Measurements from ENCODE around the gene KDM1B.
A peak's percentile ranks its signal among the peaks of the same experiment; 100 is the strongest.
"Not testable (repeated sequence)": the region's sequence is repeated elsewhere in the genome, so short reads cannot be mapped to it uniquely, and the experiment has no call there.

Gene KDM1B

GRCh38 chr6:18186540-18187250, 31.5 kb downstream of the KDM1B start:
- H3K9me3 Mint-ChIP-seq: no peaks in the 10 kb centered on the region
- H3K4me3 Mint-ChIP-seq: no peak overlapping the region
- peaks cover 76% of the 10 kb centered on the region for H3K36me3 Mint-ChIP-seq (ENCODE audit: low read depth)
- intact Hi-C loops (cut with micrococcal nuclease): no loop called here
- H3K27me3 Mint-ChIP-seq: no peaks in the 10 kb centered on the region
- peaks cover 23% of the 10 kb centered on the region for H3K4me1 Mint-ChIP-seq (ENCODE audit: low read depth)
- H3K27ac Mint-ChIP-seq: peak overlapping the region; percentile 78

GRCh38 chr6:18187701-18188100, 32.5 kb downstream of the KDM1B start:
- Mint-ChIP-seq H3K4me1 (ENCODE audit: low read depth) (peaks cover 15% of the 10 kb centered on the region), H3K9me3 (no peaks in the 10 kb centered on the region), H3K36me3 (ENCODE audit: low read depth) (peaks cover 70% of the 10 kb centered on the region), H3K4me3 (no peak overlapping the region), H3K27ac (no peak overlapping the region), H3K27me3 (no peaks in the 10 kb centered on the region)
- intact Hi-C loops (cut with micrococcal nuclease): no loop called here

GRCh38 chr6:18189196-18189595, 34.0 kb downstream of the KDM1B start:
- intact Hi-C loops (cut with micrococcal nuclease): no loop called here
- no peak overlapping the region for H3K4me3 Mint-ChIP-seq
- peaks cover 15% of the 10 kb centered on the region for H3K4me1 Mint-ChIP-seq (ENCODE audit: low read depth)
- H3K9me3 Mint-ChIP-seq: no peaks in the 10 kb centered on the region
- H3K36me3 Mint-ChIP-seq (ENCODE audit: low read depth): peaks cover 71% of the 10 kb centered on the region
- no peak overlapping the region for H3K27ac Mint-ChIP-seq
- H3K27me3 Mint-ChIP-seq: no peaks in the 10 kb centered on the region

GRCh38 chr6:18192026-18192425, 36.8 kb downstream of the KDM1B start:
- Mint-ChIP-seq H3K9me3 (no peaks in the 10 kb centered on the region), H3K27me3 (no peaks in the 10 kb centered on the region), H3K4me3 (no peak overlapping the region), H3K36me3 (ENCODE audit: low read depth) (peaks cover 85% of the 10 kb centered on the region), H3K4me1 (ENCODE audit: low read depth) (peaks cover 4% of the 10 kb centered on the region), H3K27ac (no peak overlapping the region)
- intact Hi-C loops (cut with micrococcal nuclease): no loop called here

GRCh38 chr6:18203786-18204185, 48.6 kb downstream of the KDM1B start:
- H3K36me3 Mint-ChIP-seq (ENCODE audit: low read depth): peaks cover 93% of the 10 kb centered on the region
- intact Hi-C loops (cut with micrococcal nuclease): no loop called here
- H3K9me3 Mint-ChIP-seq: no peaks in the 10 kb centered on the region

GRCh38 chr6:18204691-18205090, 49.5 kb downstream of the KDM1B start:
- Mint-ChIP-seq H3K4me3 (no peak overlapping the region), H3K4me1 (ENCODE audit: low read depth) (no peaks in the 10 kb centered on the region), H3K9me3 (no peaks in the 10 kb centered on the region), H3K36me3 (ENCODE audit: low read depth) (peaks cover 96% of the 10 kb centered on the region), H3K27me3 (no peaks in the 10 kb centered on the region), H3K27ac (no peak overlapping the region)
- intact Hi-C loops (cut with micrococcal nuclease): no loop called here

More at GRCh38 chr6:18203786-18204185, 48.6 kb downstream of the KDM1B start:
- Mint-ChIP-seq H3K4me3 (no peak overlapping the region), H3K27me3 (no peaks in the 10 kb centered on the region), H3K4me1 (ENCODE audit: low read depth) (no peaks in the 10 kb centered on the region), H3K27ac (no peak overlapping the region)

- Mint-ChIP-seq H3K4me3 (no peak overlapping the region), H3K4me1 (ENCODE audit: low read depth) (no peaks in the 10 kb centered on the region), H3K27ac (peak overlapping the region; percentile 25), H3K27me3 (no peaks in the 10 kb centered on the region), H3K36me3 (ENCODE audit: low read depth) (peaks cover 97% of the 10 kb centered on the region), H3K9me3 (no peaks in the 10 kb centered on the region)
- intact Hi-C loops (cut with micrococcal nuclease): no loop called here
Observed at GRCh38 chr6:18206591-18206990, 51.4 kb downstream of the KDM1B start.

GRCh38 chr6:18207438-18207837, 52.2 kb downstream of the KDM1B start:
- H3K9me3 Mint-ChIP-seq: no peaks in the 10 kb centered on the region

GRCh38 chr6:18207949-18208348, 52.7 kb downstream of the KDM1B start:
- Mint-ChIP-seq H3K4me3 (no peak overlapping the region), H3K27ac (no peak overlapping the region), H3K36me3 (ENCODE audit: low read depth) (peaks cover 97% of the 10 kb centered on the region), H3K9me3 (no peaks in the 10 kb centered on the region), H3K27me3 (no peaks in the 10 kb centered on the region), H3K4me1 (ENCODE audit: low read depth) (no peaks in the 10 kb centered on the region)
- intact Hi-C loops (cut with micrococcal nuclease): no loop called here

More at GRCh38 chr6:18207438-18207837, 52.2 kb downstream of the KDM1B start:
- intact Hi-C loops (cut with micrococcal nuclease): no loop called here
- Mint-ChIP-seq H3K4me3 (no peak overlapping the region), H3K36me3 (ENCODE audit: low read depth) (peaks cover 97% of the 10 kb centered on the region), H3K4me1 (ENCODE audit: low read depth) (no peaks in the 10 kb centered on the region), H3K27ac (no peak overlapping the region), H3K27me3 (no peaks in the 10 kb centered on the region)

GRCh38 chr6:18208778-18209177, 53.6 kb downstream of the KDM1B start:
- H3K4me3 Mint-ChIP-seq; intact Hi-C loops (cut with micrococcal nuclease); H3K9me3 Mint-ChIP-seq; H3K27ac Mint-ChIP-seq; H3K27me3 Mint-ChIP-seq; H3K4me1 Mint-ChIP-seq (ENCODE audit: low read depth): not testable (repeated sequence)
- peaks cover 100% of the 10 kb centered on the region for H3K36me3 Mint-ChIP-seq (ENCODE audit: low read depth)

- Mint-ChIP-seq H3K4me3 (no peak overlapping the region), H3K36me3 (ENCODE audit: low read depth) (peaks cover 100% of the 10 kb centered on the region), H3K4me1 (ENCODE audit: low read depth) (peaks cover 5% of the 10 kb centered on the region), H3K9me3 (no peaks in the 10 kb centered on the region), H3K27ac (no peak overlapping the region), H3K27me3 (no peaks in the 10 kb centered on the region)
- intact Hi-C loops (cut with micrococcal nuclease): no loop called here
Observed at GRCh38 chr6:18209539-18210197, 54.4 kb downstream of the KDM1B start.

GRCh38 chr6:18210707-18211106, 55.5 kb downstream of the KDM1B start:
- no peak overlapping the region for H3K4me3 Mint-ChIP-seq
- peaks cover 99% of the 10 kb centered on the region for H3K36me3 Mint-ChIP-seq (ENCODE audit: low read depth)
- H3K27me3 Mint-ChIP-seq: no peaks in the 10 kb centered on the region
- no peaks in the 10 kb centered on the region for H3K9me3 Mint-ChIP-seq
- intact Hi-C loops (cut with micrococcal nuclease): no loop called here
- peaks cover 16% of the 10 kb centered on the region for H3K4me1 Mint-ChIP-seq (ENCODE audit: low read depth)
- H3K27ac Mint-ChIP-seq: no peak overlapping the region

GRCh38 chr6:18211338-18211737, 56.1 kb downstream of the KDM1B start:
- Mint-ChIP-seq H3K36me3 (ENCODE audit: low read depth) (peaks cover 99% of the 10 kb centered on the region), H3K27me3 (no peaks in the 10 kb centered on the region), H3K9me3 (no peaks in the 10 kb centered on the region), H3K27ac (no peak overlapping the region), H3K4me3 (no peak overlapping the region), H3K4me1 (ENCODE audit: low read depth) (peaks cover 22% of the 10 kb centered on the region)
- intact Hi-C loops (cut with micrococcal nuclease): no loop called here

GRCh38 chr6:18212231-18212630, 57.0 kb downstream of the KDM1B start:
- intact Hi-C loops (cut with micrococcal nuclease): no loop called here
- no peak overlapping the region for H3K4me3 Mint-ChIP-seq
- H3K9me3 Mint-ChIP-seq: no peaks in the 10 kb centered on the region
- peaks cover 99% of the 10 kb centered on the region for H3K36me3 Mint-ChIP-seq (ENCODE audit: low read depth)
- H3K27me3 Mint-ChIP-seq: no peaks in the 10 kb centered on the region
- H3K4me1 Mint-ChIP-seq (ENCODE audit: low read depth): peaks cover 23% of the 10 kb centered on the region
- H3K27ac Mint-ChIP-seq: no peak overlapping the region

- Mint-ChIP-seq H3K27me3 (no peaks in the 10 kb centered on the region), H3K27ac (no peak overlapping the region), H3K4me3 (no peak overlapping the region), H3K9me3 (no peaks in the 10 kb centered on the region), H3K36me3 (ENCODE audit: low read depth) (peaks cover 99% of the 10 kb centered on the region), H3K4me1 (ENCODE audit: low read depth) (peaks cover 23% of the 10 kb centered on the region)
- intact Hi-C loops (cut with micrococcal nuclease): no loop called here
Observed at GRCh38 chr6:18213439-18213838, 58.2 kb downstream of the KDM1B start.

Data from dendritic cell treated with granulocyte-macrophage colony-stimulating factor and Interleukin-4, amounts not matched to agents 40 ng/mL and 50 ng/mL, for 4 days (primary cell).